GM10266 (cell line): Measurements from ENCODE around the gene CCDC137.
A peak's percentile ranks its signal among the peaks of the same experiment; 100 is the strongest.

Experiments used
- DNase-seq: peaks from one replicate; pipeline ENCODE4 v3.0.0; 2012; ENCODE audit errors: extremely low spot score
- TF ChIP-seq, protein P1 (sequence below): IDR thresholded peaks from 2 replicates; pipeline ENCODE4 v1.5.1; 2012; ENCODE audit warnings: mild to moderate bottlenecking, low read depth; ENCODE audit not compliant: control insufficient read depth, insufficient read depth; ENCODE audit errors: missing control alignments

The CCDC137 gene

GRCh38 chr17:81707725-81708646, 41.4 kb downstream of the CCDC137 start:
- TF ChIP-seq, protein P1, sequence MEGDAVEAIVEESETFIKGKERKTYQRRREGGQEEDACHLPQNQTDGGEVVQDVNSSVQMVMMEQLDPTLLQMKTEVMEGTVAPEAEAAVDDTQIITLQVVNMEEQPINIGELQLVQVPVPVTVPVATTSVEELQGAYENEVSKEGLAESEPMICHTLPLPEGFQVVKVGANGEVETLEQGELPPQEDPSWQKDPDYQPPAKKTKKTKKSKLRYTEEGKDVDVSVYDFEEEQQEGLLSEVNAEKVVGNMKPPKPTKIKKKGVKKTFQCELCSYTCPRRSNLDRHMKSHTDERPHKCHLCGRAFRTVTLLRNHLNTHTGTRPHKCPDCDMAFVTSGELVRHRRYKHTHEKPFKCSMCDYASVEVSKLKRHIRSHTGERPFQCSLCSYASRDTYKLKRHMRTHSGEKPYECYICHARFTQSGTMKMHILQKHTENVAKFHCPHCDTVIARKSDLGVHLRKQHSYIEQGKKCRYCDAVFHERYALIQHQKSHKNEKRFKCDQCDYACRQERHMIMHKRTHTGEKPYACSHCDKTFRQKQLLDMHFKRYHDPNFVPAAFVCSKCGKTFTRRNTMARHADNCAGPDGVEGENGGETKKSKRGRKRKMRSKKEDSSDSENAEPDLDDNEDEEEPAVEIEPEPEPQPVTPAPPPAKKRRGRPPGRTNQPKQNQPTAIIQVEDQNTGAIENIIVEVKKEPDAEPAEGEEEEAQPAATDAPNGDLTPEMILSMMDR = no peak
- no peak for DNase-seq

DNA sequence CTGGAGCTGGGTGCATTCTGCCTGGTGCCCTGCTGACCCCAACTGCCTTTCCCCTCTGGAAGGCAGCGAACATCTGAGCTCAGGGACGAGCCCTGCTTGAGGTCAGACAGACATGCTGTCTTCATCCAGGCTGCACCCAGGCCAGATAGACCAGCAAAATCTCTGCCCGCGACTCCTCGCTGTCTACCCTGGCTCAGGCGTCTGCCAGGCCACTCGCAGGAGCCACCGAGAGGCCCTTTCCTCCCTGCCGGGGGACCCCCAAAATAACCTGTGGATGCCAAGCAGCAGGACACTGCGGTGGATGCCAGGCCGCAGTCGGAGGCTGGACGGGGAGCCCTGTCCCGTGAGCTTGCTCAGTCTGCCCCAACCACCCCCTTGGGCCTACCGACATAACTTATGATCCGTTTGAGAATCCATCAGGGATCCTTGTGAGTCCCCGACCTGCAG, 42.2 kb downstream of the CCDC137 start:
- TF ChIP-seq, protein P1 = no peak
- no peak for DNase-seq

- no peak for DNase-seq
These were observed 44.2 kb downstream of the CCDC137 start for GRCh38 chr17:81710514-81711308.

GRCh38 chr17:81711814-81712467, 45.4 kb downstream of the CCDC137 start, which contains the start of gene SLC25A10:
Gene SLC25A10, plus strand, starts transcription at chr17:81712284. Its CDS starts 143 bp downstream, at chr17:81712427.
- TF ChIP-seq, protein P1 = peak; percentile 6
- peak; percentile 97 for DNase-seq

More at GRCh38 chr17:81710514-81711308, 44.2 kb downstream of the CCDC137 start:
- TF ChIP-seq, protein P1 = no peak

GRCh38 chr17:81712468-81713003, 46.0 kb downstream of the CCDC137 start:
- TF ChIP-seq, protein P1 = peak; percentile 39
- DNase-seq = peak; percentile 77

DNA sequence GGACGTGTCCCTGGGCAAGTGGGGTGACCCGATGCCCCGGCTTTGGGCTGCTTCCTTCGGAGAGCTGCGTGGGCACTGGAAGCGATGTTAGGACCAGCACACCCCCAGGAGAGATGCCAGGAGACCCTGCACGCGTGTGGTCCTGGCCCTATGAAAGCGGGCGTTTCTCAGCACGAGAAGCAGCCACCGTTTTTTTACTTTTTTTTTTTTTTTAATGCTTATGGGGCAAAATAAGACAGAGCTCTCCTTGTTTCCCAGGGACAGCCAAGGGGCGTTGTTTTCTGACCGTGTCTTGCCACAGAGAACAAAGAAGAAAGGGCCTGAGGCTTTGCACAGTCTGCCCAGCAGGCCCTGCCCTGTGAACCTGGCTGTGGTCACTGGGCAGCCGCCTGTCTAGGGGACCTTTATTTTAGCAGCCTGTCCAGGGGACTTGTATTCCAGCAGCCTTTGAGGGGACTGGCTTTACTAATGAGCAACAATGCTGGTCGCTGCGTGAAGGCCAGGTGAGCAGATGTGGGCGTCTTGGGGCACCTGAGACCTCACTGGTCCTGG, 46.5 kb downstream of the CCDC137 start:
- no peak for DNase-seq
- TF ChIP-seq, protein P1 = no peak
